Stomach (tissue), 4 donors: Measurements from ENCODE around the gene NSMCE3.

Experiments used
- CTCF ChIP-seq, 7 experiments: fragments of 450-650 bp in 4 of 7; fragments of 200-600 bp in 3 of 7; sonication (generic) in 3 of 7; IDR thresholded peaks; one replicate each; pipeline ENCODE4 v1.5.1; 2016 to 2019; ENCODE audit warnings: antibody characterized with exemption in 7 of 7, control low read depth in 2 of 7, mild to moderate bottlenecking in 1 of 7
- EP300 ChIP-seq: sonication (generic); formaldehyde crosslinking; IDR thresholded peaks from one replicate; pipeline ENCODE4 v1.6.1; 2017; ENCODE audit warnings: antibody characterized with exemption
- POLR2A ChIP-seq, 4 donors: fragments of 450-650 bp; IDR thresholded peaks; one replicate each; pipeline ENCODE4 v1.6.1; 2016; ENCODE audit warnings: antibody characterized with exemption in 4 of 4, control low read depth in 2 of 4, mild to moderate bottlenecking in 1 of 4, moderate library complexity in 1 of 4
- POLR2AphosphoS5 ChIP-seq, 3 donors: sonication (generic); formaldehyde crosslinking; IDR thresholded peaks; one replicate each; pipeline ENCODE4 v1.6.1; 2016; ENCODE audit warnings: antibody characterized with exemption in 3 of 3

- TF ChIP-seq CTCF (IDR thresholded peaks at IDR 0.05) (no peak), POLR2A (IDR thresholded peaks at IDR 0.05) (no peak), POLR2AphosphoS5 (IDR thresholded peaks at IDR 0.05) (no peak), EP300 (no peak)
Observed at GRCh38 chr15:29225534-29226234, 43.9 kb downstream of the NSMCE3 start.
